Endodermal cell (in vitro differentiated cells): Measurements from ENCODE around the gene NIBAN1. TPM values are rescaled to one million over a fixed set of nuclear protein-coding genes. Genes with fewer than 3 reads are reported as not detected.

Experiments used
- DNase-seq: peaks from one replicate; pipeline ENCODE4 v3.0.0-alpha.2; 2017
- H3K27ac ChIP-seq: 2 replicates; pipeline ENCODE4 v1.5.1; 2013; ENCODE audit warnings: mild to moderate bottlenecking, low read depth, low read length, moderate library complexity
- H3K27me3 ChIP-seq: 2 replicates; pipeline ENCODE4 v1.6.1; 2013; ENCODE audit warnings: mild to moderate bottlenecking, low read length, moderate library complexity; ENCODE audit not compliant: insufficient read depth, control insufficient read depth, poor library complexity, severe bottlenecking
- H3K36me3 ChIP-seq: 2 replicates; pipeline ENCODE4 v1.7.0; 2013; ENCODE audit warnings: mild to moderate bottlenecking, low read length, moderate library complexity; ENCODE audit not compliant: control insufficient read depth, insufficient read depth
- H3K4me1 ChIP-seq: one replicate; pipeline ENCODE4 v1.7.0; 2013; ENCODE audit warnings: low read length; ENCODE audit not compliant: control insufficient read depth, insufficient read depth
- H3K4me3 ChIP-seq: 2 replicates; pipeline ENCODE4 v1.5.1; 2013; ENCODE audit warnings: mild to moderate bottlenecking, low read length, moderate library complexity
- H3K9ac ChIP-seq: 2 replicates; pipeline ENCODE4 v1.6.1; 2013; ENCODE audit warnings: mild to moderate bottlenecking, low read length, moderate library complexity; ENCODE audit not compliant: poor library complexity, severe bottlenecking; ENCODE audit errors: extremely low read depth
- H3K9me3 ChIP-seq: 2 replicates; pipeline ENCODE4 v1.6.1; 2013; ENCODE audit warnings: mild to moderate bottlenecking, low read length, moderate library complexity; ENCODE audit not compliant: control insufficient read depth
- H3K27ac Mint-ChIP-seq: 2 replicates; pipeline ENCODE4 v1.8.0; 2020; ENCODE audit warnings: mixed read lengths
- H3K27me3 Mint-ChIP-seq: 2 replicates; pipeline ENCODE4 v1.8.0; 2021; ENCODE audit warnings: mild to moderate bottlenecking, mixed read lengths; ENCODE audit not compliant: insufficient read depth
- H3K36me3 Mint-ChIP-seq: 2 replicates; pipeline ENCODE4 v1.8.0; 2020; ENCODE audit warnings: low read depth, mixed read lengths
- H3K4me1 Mint-ChIP-seq: 2 replicates; pipeline ENCODE4 v1.8.0; 2020; ENCODE audit warnings: mixed read lengths
- H3K4me3 Mint-ChIP-seq: 2 replicates; pipeline ENCODE4 v1.8.0; 2020; ENCODE audit warnings: mild to moderate bottlenecking, moderate library complexity, mixed read lengths
- H3K9me3 Mint-ChIP-seq: 2 replicates; pipeline ENCODE4 v1.8.0; 2020; ENCODE audit warnings: mild to moderate bottlenecking, mixed read lengths
- CTCF ChIP-seq: fragments of 200-600 bp; sonication (generic); conservative IDR thresholded peaks from 2 replicates; pipeline ENCODE4 v1.5.0; 2021; ENCODE audit warnings: antibody characterized with exemption, mild to moderate bottlenecking
- WGBS, 2 experiments: methylation state at CpG; one replicate each; pipeline versions ENCODE4 v1.1.5 to v1.1.7; 2013; ENCODE audit warnings: missing lambda C conversion rate in 2 of 2, mixed read lengths in 1 of 2; ENCODE audit not compliant: insufficient coverage in 1 of 2, insufficient read length in 1 of 2; 5-methylcytosine and 5-hydroxymethylcytosine counted together
- long read RNA-seq, 4 experiments: library from polyadenylated mRNA in 2 of 4; library from RNA in 1 of 4; library from capped mRNA in 1 of 4; stranded (forward) in 3 of 4; unstranded in 1 of 4; transcript quantifications; one replicate each; pipeline ENCODE4 v2.0.0, GENCODE V29; 2020 to 2021; ENCODE audit warnings: inconsistent platforms in 1 of 4
- polyA plus RNA-seq, 2 experiments: library from polyadenylated mRNA; stranded (reverse); fragments of 50-300 nt; gene quantifications; one replicate each; pipeline ENCODE4 v1.2.3, GENCODE V29; 2013
- total RNA-seq, 2 donors: library from RNA; stranded (reverse); fragmentation: NEBNext Ultra II Directional in 1 of 2; extraction: Animal tissue kit (Norgen Biotek cat#: 25700) in 1 of 2; gene quantifications; 2 replicates in 1 of 2; 3 replicates in 1 of 2; pipeline ENCODE4 v1.2.1, GENCODE V29; 2021

NIBAN1 gene
- 1 to 10 TPM; 4.8 to 5.1 TPM for total RNA-seq
- polyA plus RNA-seq (2013, experiment 1 of 2) = 1.4 TPM
- polyA plus RNA-seq (2013, experiment 2 of 2) = 1.2 TPM
- long read RNA-seq, experiment 1, partial matches to known transcripts = 1 of 3 reads
- long read RNA-seq, experiment 1, other reads (novel, unspliced or antisense) = 2 of 3 reads
- long read RNA-seq, experiment 2, full-length matches to known transcripts = 1 of 8 reads
- long read RNA-seq, experiment 2, partial matches to known transcripts = 2 of 8 reads
- long read RNA-seq, experiment 2, other reads (novel, unspliced or antisense) = 5 of 8 reads
- long read RNA-seq, experiment 3, full-length matches to known transcripts = 26 of 35 reads
- long read RNA-seq, experiment 3, partial matches to known transcripts = 4 of 35 reads
- long read RNA-seq, experiment 3, other reads (novel, unspliced or antisense) = 5 of 35 reads
- long read RNA-seq, experiment 4, partial matches to known transcripts = 0 of 1 reads
- long read RNA-seq, experiment 4, other reads (novel, unspliced or antisense) = 1 of 1 reads

- H3K4me3 Mint-ChIP-seq = peak within 1 kb of the TSS; percentile 68
- Histone ChIP-seq H3K36me3 (no peaks in the 10 kb centered on the region), H3K9me3 (no peaks in the 10 kb centered on the region), H3K27me3 (peaks cover 57% of the 10 kb centered on the region), H3K9ac (peak within 1 kb of the TSS; percentile 41), H3K4me3 (peak within 1 kb of the TSS; percentile 84), H3K4me1 (no peaks in the 10 kb centered on the region), H3K27ac (no peak within 1 kb of the TSS)
- peaks cover 6% of the 10 kb centered on the region for H3K4me1 Mint-ChIP-seq
- no peak for TF ChIP-seq CTCF
- peaks cover 2% of the 10 kb centered on the region for H3K9me3 Mint-ChIP-seq
- peaks cover 72% of the 10 kb centered on the region for H3K27me3 Mint-ChIP-seq
- no peaks in the 10 kb centered on the region for H3K36me3 Mint-ChIP-seq
- peak within 1 kb of the TSS; percentile 50 for H3K27ac Mint-ChIP-seq
- WGBS, 2 experiments = 6 to 9% methylated on average over 18 to 70 of the region's 70 CpGs
- peak; percentile 88 for DNase-seq
Observed at GRCh38 chr1:184974056-184974836, at the start of gene NIBAN1. NIBAN1 (minus strand) TSS chr1:184974508; CDS start chr1:184974356, 152 bp downstream.

GRCh38 chr1:185017966-185018365 is 43.7 kb upstream of the NIBAN1 start:
- no peak overlapping the region for H3K9ac ChIP-seq
- H3K4me3 ChIP-seq = no peak overlapping the region
- Mint-ChIP-seq H3K36me3 (no peaks in the 10 kb centered on the region), H3K4me3 (no peak overlapping the region), H3K9me3 (no peaks in the 10 kb centered on the region), H3K27me3 (peaks cover 5% of the 10 kb centered on the region), H3K4me1 (no peaks in the 10 kb centered on the region), H3K27ac (no peak overlapping the region)
- no peaks in the 10 kb centered on the region for H3K4me1 ChIP-seq
- H3K9me3 ChIP-seq = no peaks in the 10 kb centered on the region
- H3K36me3 ChIP-seq = no peaks in the 10 kb centered on the region
- no peak overlapping the region for H3K27ac ChIP-seq
- H3K27me3 ChIP-seq = no peaks in the 10 kb centered on the region
- WGBS, 2 experiments = 85 to 89% methylated on average over 2 to 3 of the region's 3 CpGs
- DNase-seq = no peak
- no peak for TF ChIP-seq CTCF

DNA sequence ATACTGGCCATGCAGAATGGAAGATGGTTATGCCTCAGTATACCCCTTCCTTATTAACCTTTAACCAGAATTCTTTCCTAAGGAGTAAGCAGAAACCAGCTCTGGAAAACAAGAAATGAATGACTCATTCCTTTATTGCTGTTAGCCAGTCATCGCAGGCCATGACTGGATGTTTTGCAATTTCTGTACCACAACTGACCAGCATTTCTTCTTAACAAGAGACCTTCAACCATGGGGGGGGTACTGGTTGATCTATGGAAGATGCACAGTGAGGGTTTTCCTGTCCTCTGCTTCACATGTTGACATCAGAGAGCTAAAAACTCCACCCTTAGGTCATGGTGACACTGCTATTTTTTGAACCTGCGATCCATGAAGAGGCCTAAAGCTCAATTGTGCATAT is 43.0 kb upstream of the NIBAN1 start:
- H3K36me3 Mint-ChIP-seq = no peaks in the 10 kb centered on the region
- no peak for DNase-seq

More for the DNA sequence above, 43.0 kb upstream of the NIBAN1 start:
- H3K27ac Mint-ChIP-seq = no peak overlapping the region
- H3K27ac ChIP-seq = no peak overlapping the region
- no peaks in the 10 kb centered on the region for H3K4me1 Mint-ChIP-seq
- no peaks in the 10 kb centered on the region for H3K36me3 ChIP-seq
- no peaks in the 10 kb centered on the region for H3K9me3 ChIP-seq
- H3K27me3 ChIP-seq = no peaks in the 10 kb centered on the region
- H3K9me3 Mint-ChIP-seq = no peaks in the 10 kb centered on the region
- no peak overlapping the region for H3K4me3 Mint-ChIP-seq
- 82 to 95% methylated on average over 2 of the region's 2 CpGs for WGBS, 2 experiments
- no peak overlapping the region for H3K4me3 ChIP-seq
- peaks cover 5% of the 10 kb centered on the region for H3K27me3 Mint-ChIP-seq
- H3K9ac ChIP-seq = no peak overlapping the region
- TF ChIP-seq CTCF = no peak
- no peaks in the 10 kb centered on the region for H3K4me1 ChIP-seq
